GM12878 (cell line): Measurements from ENCODE around the gene GAMT.

Experiments
- CTCF ChIP-seq, 3 experiments: IDR thresholded peaks in 2 of 3; conservative IDR thresholded peaks in 1 of 3; 2 replicates each; pipeline ENCODE4 v1.5.1; 2011; ENCODE audit warnings: low read depth in 3 of 3, low read length in 3 of 3, mild to moderate bottlenecking in 3 of 3, control low read depth in 2 of 3, moderate library complexity in 2 of 3, inconsistent platforms in 1 of 3, mixed read lengths in 1 of 3; ENCODE audit not compliant: control insufficient read depth in 2 of 3, insufficient read depth in 1 of 3; ENCODE audit errors: extremely low read depth in 1 of 3
- EZH2 ChIP-seq: IDR thresholded peaks from 2 replicates; pipeline ENCODE4 v1.6.1; 2012; ENCODE audit warnings: low read depth, mild to moderate bottlenecking, control low read depth, inconsistent platforms, low read length, borderline replicate concordance; ENCODE audit not compliant: control insufficient read depth
- NFIC ChIP-seq: IDR thresholded peaks from 2 replicates; pipeline ENCODE4 v1.6.1; 2012; ENCODE audit warnings: low read depth, mild to moderate bottlenecking, inconsistent platforms, low read length, moderate library complexity
- NRF1 ChIP-seq: conservative IDR thresholded peaks from 2 replicates; pipeline ENCODE4 v1.6.1; 2011; ENCODE audit warnings: mild to moderate bottlenecking, low read depth, low read length, improper control_type of control experiment
- POLR2A ChIP-seq: IDR thresholded peaks from 2 replicates; pipeline ENCODE4 v1.6.1; 2011; ENCODE audit warnings: low read depth, mild to moderate bottlenecking, low read length
- RCOR1 ChIP-seq: conservative IDR thresholded peaks from 2 replicates; pipeline ENCODE4 v1.6.1; 2012; ENCODE audit warnings: low read depth, low read length, improper control_type of control experiment
- SIN3A ChIP-seq: IDR thresholded peaks from 2 replicates; pipeline ENCODE4 v1.6.1; 2012; ENCODE audit warnings: low read depth, low read length, improper control_type of control experiment
- YY1 ChIP-seq: IDR thresholded peaks from 2 replicates; pipeline ENCODE4 v1.6.1; 2011; ENCODE audit warnings: low read depth, mild to moderate bottlenecking, low read length
- ZZZ3 ChIP-seq: IDR thresholded peaks from 2 replicates; pipeline ENCODE4 v1.6.1; 2011; ENCODE audit warnings: low read depth; ENCODE audit not compliant: control insufficient read depth, insufficient read length
- TF ChIP-seq, protein P1 (sequence below): fragments of 450-650 bp; conservative IDR thresholded peaks from 2 replicates; pipeline ENCODE4 v1.6.1; 2017; ENCODE audit warnings: mild to moderate bottlenecking, moderate library complexity

- TF ChIP-seq RCOR1 (no peak), NRF1 (no peak), CTCF (IDR thresholded peaks at IDR 0.05 in 2 of 3, conservative IDR thresholded peaks at IDR 0.05 in 1 of 3; ENCODE audit: control insufficient read depth in 2 of 3, extremely low read depth in 1 of 3, insufficient read depth in 1 of 3, low read depth in 3 of 3, low read length in 3 of 3) (no peak), EZH2 (no peak), POLR2A (peak; percentile 44; the same call in 1 of the 2 replicates), YY1 (no peak), NFIC (no peak), SIN3A (no peak), ZZZ3 (no peak)
- TF ChIP-seq, protein P1, sequence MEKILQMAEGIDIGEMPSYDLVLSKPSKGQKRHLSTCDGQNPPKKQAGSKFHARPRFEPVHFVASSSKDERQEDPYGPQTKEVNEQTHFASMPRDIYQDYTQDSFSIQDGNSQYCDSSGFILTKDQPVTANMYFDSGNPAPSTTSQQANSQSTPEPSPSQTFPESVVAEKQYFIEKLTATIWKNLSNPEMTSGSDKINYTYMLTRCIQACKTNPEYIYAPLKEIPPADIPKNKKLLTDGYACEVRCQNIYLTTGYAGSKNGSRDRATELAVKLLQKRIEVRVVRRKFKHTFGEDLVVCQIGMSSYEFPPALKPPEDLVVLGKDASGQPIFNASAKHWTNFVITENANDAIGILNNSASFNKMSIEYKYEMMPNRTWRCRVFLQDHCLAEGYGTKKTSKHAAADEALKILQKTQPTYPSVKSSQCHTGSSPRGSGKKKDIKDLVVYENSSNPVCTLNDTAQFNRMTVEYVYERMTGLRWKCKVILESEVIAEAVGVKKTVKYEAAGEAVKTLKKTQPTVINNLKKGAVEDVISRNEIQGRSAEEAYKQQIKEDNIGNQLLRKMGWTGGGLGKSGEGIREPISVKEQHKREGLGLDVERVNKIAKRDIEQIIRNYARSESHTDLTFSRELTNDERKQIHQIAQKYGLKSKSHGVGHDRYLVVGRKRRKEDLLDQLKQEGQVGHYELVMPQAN, result no peak
Measured at GRCh38 chr19:1417681-1418495, 16.5 kb upstream of the GAMT start.
